GM19035 (cell line): Measurements from ENCODE around the gene RAI14.
"Not testable (repeated sequence)": the region's sequence is repeated elsewhere in the genome, so short reads cannot be mapped to it uniquely, and the experiment has no call there.

Experiments used
- ATAC-seq: cut with Tn5 transposase; IDR thresholded peaks from one replicate; pipeline ENCODE4 v1.9.1; 2021; ENCODE audit not compliant: unreplicated experiment

The RAI14 gene

DNA sequence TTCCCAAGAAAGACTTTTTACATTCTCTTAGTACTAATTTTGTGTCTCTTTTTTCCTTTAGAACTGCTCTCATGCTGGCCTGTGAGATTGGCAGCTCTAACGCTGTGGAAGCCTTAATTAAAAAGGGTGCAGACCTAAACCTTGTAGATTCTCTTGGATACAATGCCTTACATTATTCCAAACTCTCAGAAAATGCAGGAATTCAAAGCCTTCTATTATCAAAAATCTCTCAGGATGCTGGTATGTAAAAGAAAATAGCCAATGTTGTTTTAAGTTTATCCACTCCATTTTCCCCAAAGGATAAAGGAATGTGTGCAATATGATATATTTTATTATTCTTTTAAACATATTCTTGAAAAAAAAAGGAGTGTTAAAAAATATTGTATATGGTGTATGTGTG, 155.6 kb downstream of the RAI14 start:
- no peak for ATAC-seq

DNA sequence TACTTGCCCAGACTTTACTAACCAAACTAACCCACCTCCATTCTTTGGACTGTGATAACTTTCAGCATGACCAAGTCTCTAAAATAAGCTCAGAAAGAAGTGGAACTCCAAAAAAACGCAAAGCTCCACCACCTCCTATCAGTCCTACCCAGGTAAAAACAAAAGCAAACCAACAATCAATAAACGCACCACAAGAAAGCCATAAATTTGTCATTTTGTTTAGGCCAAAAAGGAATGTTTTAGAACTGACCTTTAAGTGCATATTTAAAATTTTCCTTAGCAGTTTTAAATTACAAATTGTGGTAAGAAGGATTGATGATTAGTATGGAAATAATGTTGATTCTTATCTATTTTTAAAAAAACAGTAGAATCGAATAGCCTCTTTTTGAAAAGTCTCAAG, 157.4 kb downstream of the RAI14 start:
- ATAC-seq: no peak

DNA sequence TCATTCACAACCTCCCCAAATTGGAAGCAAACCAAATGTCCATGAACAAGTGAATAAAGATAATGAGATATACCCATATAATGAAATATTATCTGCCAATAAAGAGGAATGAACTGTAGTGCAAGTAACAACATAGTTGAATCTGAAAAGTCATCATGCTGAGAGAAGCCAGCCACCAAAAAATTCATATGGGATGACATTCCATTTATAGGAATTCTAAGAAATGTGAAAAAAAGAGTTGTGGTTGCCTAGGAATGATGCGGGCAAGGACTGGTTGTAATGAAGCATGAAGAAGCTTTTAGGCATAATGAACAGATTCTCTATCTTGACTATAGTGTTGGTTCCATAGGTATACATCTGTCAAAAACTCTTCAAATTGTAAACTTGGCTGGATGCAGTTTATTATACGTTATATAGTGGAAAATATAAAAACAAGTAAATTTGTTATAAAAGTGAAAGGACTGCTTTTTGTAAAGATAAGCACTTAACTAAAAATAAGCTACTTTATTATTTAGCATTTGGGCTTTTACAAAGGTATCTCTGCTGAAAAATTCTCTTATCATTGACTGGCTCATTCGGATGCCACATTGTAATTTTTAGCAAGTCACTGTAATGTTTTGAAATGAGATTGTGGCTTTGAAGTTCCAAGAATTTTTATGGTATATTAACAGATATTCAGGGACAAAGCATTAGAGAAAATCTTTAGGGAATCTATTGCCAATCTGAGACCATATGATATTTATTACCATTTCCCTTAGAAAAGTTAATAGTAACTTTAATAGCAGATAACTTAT, 161.6 kb downstream of the RAI14 start:
- no peak for ATAC-seq

DNA sequence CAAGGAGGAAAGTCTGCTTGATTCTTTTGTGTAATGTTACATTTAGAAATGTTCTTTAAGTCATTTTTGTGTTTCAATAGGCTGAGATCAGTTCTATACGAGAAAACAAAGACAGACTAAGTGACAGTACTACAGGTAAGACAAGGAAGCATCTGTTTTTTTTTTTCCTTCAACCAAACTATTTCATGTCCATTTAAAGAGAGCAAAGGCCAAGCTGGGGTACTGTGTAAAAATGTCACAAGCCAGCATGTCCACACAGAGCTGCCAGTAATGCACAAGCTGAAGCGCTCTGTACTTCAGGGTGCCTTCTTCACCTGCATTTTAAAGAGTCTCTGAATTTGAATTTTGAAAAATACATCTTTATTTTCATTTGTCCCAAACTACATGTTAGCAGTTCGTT, 162.6 kb downstream of the RAI14 start:
- no peak for ATAC-seq

DNA sequence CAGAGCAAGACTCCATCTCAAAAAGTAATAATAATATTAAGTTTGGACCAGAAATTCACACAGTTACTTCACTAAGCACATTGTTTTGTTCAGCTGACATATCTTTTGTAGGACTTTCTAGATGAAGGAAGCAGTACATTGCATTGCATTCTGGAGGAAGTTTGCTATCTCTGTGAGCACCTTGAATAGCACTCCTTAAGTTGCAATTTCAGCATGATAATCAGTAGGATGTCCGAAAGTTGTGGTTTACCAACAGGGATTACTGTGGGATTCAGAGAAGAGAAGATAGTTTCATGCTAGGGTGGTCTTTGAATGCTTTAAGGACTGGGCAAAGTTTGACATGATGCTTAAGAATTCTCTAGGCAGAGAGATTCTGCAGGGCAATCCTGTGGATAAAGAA, 164.5 kb downstream of the RAI14 start:
- ATAC-seq: no peak

DNA sequence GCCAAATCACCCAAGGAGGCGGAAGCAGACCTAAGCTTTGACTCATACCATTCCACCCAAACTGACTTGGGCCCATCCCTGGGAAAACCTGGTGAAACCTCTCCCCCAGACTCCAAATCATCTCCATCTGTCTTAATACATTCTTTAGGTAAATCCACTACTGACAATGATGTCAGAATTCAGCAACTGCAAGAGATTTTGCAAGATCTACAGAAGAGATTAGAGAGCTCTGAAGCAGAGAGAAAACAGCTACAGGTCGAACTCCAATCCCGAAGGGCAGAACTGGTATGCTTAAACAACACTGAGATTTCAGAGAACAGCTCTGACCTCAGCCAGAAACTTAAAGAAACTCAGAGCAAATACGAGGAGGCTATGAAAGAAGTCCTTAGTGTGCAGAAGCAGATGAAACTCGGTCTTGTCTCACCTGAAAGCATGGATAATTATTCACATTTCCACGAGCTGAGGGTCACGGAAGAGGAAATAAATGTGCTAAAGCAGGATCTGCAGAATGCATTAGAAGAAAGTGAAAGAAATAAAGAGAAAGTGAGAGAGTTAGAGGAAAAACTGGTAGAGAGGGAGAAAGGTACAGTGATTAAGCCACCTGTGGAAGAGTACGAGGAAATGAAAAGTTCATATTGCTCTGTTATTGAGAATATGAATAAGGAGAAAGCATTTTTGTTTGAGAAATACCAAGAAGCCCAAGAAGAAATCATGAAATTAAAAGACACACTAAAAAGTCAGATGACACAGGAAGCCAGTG, 167.0 kb downstream of the RAI14 start:
- ATAC-seq: no peak

DNA sequence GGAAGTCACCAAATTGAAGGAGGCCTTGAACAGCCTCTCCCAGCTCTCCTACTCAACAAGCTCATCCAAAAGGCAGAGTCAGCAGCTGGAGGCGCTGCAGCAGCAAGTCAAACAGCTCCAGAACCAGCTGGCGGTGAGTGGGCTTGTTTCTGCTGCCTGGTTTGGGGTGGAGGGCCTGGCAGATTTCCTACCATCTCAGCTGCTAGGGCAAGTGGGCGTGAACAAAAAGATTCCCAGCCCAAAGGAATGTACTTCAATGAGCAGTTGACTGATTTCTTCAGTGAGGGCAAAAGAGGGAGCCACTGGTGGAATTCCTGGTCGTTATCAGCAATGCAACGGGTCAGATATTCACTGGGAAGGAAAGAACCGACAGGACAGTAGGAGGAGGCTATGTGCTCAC, 170.2 kb downstream of the RAI14 start:
- no peak for ATAC-seq

DNA sequence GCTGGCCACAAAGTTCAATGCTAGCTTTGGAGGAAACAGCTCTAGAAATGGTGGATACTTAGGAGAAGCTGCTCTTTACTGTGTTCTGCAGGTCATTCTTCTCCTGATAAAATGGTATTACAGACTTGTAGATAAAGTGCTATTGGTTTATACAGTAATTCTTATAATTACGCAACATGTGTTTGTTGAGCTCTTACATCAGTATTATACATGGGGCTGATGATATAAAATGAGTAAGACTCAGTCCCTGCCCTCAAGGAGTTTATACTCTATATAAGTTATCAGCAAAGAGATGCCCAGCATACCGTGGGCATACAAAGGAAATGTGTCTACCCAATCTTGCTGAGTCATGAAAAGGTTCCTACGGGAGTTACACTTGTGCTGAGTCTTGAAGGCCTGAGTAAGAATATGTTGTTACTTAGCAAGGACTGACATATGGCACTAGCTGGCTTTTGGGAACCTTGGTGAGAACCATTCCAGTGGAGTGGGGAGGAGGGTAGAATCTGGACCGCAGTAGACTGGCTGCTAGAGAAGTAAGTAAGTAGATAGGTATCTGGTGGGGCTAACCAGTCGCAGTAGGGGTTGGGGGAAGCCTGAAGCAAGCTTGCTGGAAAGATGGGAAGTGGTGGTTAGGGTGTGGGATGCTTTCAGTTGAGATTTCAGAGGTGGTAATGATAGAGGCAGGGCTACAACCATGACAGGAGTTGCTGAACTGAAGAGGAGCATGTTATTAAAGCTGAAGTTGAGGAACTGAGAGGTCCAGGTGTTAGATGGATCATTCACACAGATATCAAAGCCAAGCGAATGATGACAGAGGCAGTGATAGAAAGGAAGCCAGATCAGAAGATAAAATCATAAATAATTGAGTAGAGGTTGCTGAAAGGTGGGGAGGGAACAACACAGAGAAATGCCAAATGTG, 171.7 kb downstream of the RAI14 start:
- no peak for ATAC-seq

DNA sequence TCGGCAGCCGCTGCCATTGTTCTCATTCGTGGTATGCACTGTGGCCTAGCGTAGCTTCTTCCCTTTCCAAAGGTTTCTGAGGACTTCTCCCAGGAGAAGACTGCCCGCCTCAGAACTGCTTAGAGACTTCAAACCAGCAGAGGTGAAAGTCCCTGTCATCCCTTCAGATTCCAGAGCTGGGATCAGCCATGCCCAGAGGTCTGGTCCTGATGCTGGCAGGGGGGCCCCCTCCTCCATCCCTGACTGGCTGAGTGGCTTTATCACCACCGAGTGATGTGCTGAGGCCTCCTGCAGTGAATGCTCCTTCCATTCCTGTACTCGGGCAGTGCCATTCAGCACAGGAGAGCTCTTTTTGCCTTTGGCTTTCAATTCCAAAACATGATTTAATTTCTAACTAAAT, 174.7 kb downstream of the RAI14 start:
- ATAC-seq: not testable (repeated sequence)

DNA sequence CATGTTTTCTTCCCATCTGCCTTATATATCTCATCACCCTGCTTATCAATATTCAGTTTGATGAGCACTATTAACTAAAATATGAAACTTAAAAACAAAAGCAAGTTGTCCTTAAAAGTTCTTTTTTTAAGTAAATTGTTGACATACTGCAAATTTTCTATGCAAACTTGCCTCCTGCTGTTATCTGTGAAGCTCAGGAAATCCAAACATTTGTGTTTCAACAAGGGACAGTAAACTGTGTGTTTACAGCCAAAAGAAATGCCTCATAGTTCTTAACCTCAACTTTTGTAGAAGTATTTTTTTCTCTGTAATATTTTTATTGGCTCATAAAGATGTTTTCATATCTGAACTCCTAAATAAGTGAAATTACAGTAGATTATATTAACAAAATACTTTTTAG, 175.2 kb downstream of the RAI14 start:
- ATAC-seq: no peak

DNA sequence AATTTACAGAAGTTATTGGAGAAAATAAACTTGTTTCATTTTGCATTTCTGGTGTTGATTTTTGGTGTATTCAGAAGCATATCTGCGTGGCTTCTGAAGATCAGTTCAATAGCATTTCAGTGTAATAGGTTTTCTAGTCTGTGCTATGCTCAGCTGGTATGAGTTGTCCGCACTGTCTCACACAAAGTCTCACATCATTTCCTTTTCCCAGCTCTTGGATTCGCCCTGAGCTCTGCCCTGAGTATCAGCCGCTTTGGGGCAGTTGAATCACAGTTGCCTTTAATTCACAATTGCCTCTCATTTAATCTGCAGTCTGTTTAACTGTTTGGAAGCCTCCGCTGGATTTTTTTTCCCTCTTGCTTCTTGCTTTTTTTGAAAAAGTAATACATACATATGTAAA, 176.4 kb downstream of the RAI14 start:
- ATAC-seq: no peak

DNA sequence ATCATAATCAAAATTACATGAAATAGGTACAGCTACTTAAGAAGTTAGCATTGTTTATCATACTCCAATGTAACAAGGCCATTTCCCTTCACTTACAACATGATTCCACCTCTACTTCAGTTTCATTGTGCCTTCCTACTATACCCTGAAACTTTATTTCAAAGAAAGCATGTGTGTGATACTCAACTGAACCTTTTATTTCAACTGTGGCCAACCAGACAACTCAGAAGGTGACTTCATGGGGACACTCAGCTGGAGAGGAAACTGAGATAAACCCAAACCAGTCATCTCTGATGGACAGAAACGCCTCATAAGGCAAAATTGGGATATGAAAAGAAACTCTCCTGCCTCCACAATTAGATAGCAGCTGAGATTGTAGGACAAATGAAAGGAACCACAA, 177.0 kb downstream of the RAI14 start:
- ATAC-seq: no peak

DNA sequence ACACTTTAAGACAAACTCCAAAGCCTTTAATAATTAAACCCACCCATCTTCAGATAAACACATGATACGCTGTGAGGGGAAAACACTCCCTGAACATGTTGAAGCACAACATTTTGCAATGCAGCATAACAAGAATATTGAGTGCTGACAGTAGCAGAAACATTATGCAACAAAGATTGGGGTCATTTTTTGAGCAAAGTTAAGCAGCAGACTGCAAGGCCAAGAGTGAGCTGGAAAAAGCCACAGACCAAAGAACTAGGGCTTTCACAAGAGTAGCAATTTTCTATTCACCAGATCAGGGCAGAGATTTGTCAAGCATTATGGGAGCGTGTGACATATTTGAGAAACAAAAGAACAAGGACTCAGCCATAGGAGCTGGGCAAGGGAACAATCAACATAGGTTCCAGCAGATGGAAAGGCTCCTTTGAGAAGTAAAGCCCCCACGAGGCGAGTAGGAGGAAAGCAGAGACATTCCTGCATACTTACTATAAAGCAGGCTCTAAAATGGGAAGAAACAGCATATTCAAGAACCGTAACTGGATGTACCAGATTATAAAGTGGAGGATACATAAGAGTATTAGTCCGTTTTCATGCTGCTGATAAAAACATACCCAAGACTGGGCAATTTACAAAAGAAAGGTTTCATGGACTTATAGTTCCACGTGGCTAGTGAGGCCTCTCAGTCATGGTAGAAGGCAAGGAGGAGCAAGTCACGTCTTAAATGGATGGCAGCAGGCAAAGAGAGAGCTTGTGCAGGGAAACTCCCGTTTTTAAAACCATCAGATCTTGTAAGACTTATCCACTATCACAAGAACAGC, 178.1 kb downstream of the RAI14 start:
- no peak for ATAC-seq

DNA sequence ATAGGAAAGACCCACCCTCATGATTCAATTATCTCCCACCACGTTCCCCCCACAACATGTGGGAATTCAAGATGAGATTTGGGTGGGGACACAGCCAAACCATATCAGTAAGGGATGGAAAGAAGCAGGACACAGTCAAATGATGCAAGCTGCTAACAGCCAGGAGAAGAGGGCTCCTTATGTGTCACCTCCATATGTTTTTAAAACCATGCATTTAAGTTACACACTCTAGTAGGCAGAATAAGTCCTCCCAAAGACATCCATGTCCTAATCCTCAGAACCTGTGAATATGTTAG, 178.6 kb downstream of the RAI14 start:
- no peak for ATAC-seq

DNA sequence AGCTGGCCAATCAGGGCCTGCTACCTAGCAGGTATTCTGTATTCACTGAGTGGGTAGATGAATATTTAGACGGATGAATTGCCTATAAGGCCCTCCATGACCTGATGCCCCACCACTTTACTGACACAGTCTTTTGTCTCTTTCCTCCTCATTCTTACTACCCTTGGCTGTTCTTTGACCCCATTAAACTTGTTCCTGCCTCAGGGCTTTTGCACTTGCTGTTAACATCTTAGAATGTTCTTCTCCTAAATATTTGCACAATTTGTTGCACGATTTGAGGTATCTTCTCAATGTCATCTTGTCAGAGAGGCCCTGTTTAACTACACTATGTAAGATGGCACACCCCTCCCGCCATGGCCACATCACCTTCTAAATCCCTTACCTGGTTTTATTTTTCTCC, 179.5 kb downstream of the RAI14 start:
- ATAC-seq: no peak

DNA sequence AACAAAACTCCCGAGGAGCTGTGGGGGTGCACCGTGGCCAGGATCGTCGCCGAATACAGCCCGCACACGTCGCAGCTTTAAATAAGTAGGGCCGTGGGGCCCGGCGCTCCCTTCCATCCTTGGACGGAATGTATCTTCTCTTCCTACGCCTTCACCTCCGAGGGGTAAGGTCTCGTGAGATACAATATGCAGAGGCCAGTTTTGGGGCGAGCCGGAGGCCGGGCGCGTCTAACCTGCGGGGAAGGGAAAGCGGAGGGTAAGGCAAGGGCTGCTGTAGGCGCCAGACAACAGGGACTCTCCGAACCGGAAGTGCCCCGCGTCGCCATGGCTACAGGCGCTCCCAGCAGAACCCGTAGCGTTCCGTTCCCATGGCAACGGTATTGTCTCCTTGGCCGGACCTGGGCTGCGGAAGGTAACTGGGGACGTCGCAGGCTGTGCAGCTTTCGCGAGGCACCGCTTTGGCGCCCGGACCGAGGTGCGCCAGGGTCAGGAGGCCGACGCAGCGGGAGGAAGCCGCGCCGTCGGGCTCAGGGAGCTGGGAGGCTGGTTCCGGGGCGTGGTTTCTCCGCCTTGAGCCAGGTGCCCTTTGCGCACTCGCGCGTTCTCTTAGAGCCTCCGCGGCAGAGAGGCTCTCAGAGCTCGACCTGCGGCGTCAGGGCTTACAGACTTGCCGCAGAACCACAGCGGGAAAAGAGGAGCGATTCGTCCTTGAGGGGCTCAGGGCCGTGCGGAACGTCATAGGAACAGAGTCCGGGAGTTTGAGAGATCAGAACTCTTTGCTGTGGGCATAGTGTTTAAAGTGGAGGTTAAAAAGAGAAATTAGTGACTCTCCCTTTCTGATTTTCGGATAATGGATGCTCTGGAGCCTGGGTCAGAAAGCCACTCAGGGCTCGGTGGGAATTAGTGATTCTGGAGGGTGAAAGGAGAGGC, 182.9 kb downstream of the RAI14 start, which contains the start of gene TTC23L:
TTC23L (plus strand) TSS at position 380 of the 930 bp plus-strand sequence. CDS start 1,508 bp downstream, outside the sequence.
- ATAC-seq: peak; percentile 99

DNA sequence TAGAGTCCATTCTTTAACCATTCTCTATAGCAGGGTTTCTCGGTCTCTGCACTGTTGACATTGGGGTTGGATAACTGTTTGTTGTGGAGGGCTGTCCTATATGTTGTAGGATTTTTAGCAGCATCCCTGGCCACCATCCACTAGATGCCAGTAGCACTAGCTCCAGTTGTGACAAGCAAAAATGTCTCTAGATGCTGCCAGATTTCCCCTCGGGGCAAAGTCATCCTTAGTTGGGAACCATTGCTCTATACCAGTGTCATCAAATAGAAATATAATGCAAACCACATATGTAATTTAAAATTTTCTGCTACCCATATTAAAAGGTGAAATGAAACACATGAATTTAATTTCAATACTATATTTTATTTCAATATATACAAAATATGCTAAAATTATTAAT, 185.7 kb downstream of the RAI14 start:
- no peak for ATAC-seq

DNA sequence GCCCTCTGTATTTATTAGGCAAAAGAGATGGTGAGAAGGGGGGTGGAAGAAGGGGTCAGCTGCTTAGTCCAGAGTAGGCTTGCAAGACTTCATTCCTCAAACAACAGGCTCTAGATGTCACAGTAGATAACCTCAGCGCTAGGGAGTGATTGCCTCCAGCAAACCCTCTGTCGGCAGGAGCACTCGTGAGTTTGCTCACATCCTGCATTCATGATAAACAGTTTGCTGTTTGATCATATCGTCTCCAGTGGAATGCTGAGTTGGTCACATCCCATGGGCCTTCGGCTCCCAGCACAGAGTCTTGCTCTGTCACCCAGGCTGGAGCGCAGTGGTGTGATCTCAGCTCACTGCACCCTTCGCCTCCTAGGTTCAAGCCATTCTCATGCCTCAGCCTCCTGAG, 186.4 kb downstream of the RAI14 start:
- no peak for ATAC-seq

DNA sequence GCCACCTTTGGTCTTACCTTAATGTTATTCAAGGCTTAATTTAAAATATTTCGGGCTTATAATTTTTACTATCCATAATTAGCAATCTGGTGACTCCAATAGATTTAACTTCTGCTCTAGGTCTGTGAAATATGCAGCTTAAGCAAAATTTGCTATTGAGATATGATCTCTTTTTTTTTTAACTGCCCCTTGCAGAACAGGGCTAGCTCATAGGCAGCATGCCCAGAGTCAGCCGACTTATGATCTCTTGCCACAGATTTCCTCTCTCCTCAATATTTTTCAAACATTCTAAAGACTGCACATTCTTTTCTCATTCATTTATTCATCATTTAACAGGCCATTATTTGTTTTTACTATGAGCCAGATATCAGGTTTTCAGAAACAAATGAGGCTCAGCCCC, 187.4 kb downstream of the RAI14 start:
- ATAC-seq: no peak

DNA sequence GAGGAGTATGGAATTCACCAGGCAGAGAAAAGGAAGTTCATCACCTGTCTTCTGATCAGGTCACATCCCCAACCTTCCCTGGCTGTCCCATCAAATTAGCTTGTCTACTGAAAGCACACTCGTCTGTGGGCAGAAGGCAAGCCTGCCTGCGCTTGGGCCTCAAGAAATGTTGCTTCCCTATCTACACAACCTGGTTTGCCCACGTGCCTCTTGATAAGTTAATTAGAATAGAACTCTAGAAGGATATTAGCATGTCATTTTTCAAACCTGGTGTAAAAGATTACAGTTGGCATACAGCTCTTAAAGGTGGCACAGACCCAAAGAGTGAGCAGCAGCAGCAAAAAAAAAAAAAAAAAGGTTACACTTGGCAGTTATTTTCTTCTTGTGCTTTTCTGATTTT, 188.0 kb downstream of the RAI14 start:
- ATAC-seq: no peak
